Ammon's horn (tissue), 1 donor: ENCODE results near the gene MAP3K4.
"Not testable (repeated sequence)": the region's sequence is repeated elsewhere in the genome, so short reads cannot be mapped to it uniquely, and the experiment has no call there.

ENCODE experiments used
- DNase-seq: peaks from one replicate; pipeline ENCODE4 v3.0.0-alpha.2; 2016; ENCODE audit warnings: low spot score

MAP3K4 gene

GRCh38 chr6:160967833-160968232 is 23.7 kb upstream of the MAP3K4 start:
- no peak for DNase-seq

- DNase-seq, result no peak
Measured at GRCh38 chr6:160971171-160971570, 20.4 kb upstream of the MAP3K4 start.

- no peak for DNase-seq
Measured at GRCh38 chr6:160972111-160972510, 19.5 kb upstream of the MAP3K4 start.

- DNase-seq, result not testable (repeated sequence)
Measured at GRCh38 chr6:160972594-160972993, 19.0 kb upstream of the MAP3K4 start.

- DNase-seq, result no peak
Measured at GRCh38 chr6:160973311-160974250, 18.0 kb upstream of the MAP3K4 start.

GRCh38 chr6:160974304-160974771 is 17.2 kb upstream of the MAP3K4 start:
- DNase-seq, result no peak

- no peak for DNase-seq
Measured at GRCh38 chr6:160975162-160975561, 16.4 kb upstream of the MAP3K4 start.

- not testable (repeated sequence) for DNase-seq
Measured at GRCh38 chr6:160975961-160976360, 15.6 kb upstream of the MAP3K4 start.

- DNase-seq, result no peak
Measured at GRCh38 chr6:160978141-160978901, 13.2 kb upstream of the MAP3K4 start.

GRCh38 chr6:160979061-160979708 is 12.4 kb upstream of the MAP3K4 start:
- no peak for DNase-seq

GRCh38 chr6:160983377-160983948 is 8.1 kb upstream of the MAP3K4 start:
- DNase-seq, result not testable (repeated sequence)

- DNase-seq, result peak; percentile 35
Measured at GRCh38 chr6:160986851-160987250, 4.7 kb upstream of the MAP3K4 start.

GRCh38 chr6:160987265-160987664 is 4.3 kb upstream of the MAP3K4 start:
- no peak for DNase-seq

GRCh38 chr6:160990847-160991405 is 643 bp upstream of the MAP3K4 start:
- DNase-seq, result no peak

GRCh38 chr6:160992061-160992979 is 751 bp downstream of the MAP3K4 start:
- DNase-seq, result peak; percentile 81

- DNase-seq, result no peak
Measured at GRCh38 chr6:160992980-160993314, 1.4 kb downstream of the MAP3K4 start.

- DNase-seq, result no peak
Measured at GRCh38 chr6:160995271-160995670, 3.7 kb downstream of the MAP3K4 start.

GRCh38 chr6:160996131-160996601 is 4.6 kb downstream of the MAP3K4 start:
- no peak for DNase-seq

GRCh38 chr6:160998217-160998616 is 6.6 kb downstream of the MAP3K4 start:
- no peak for DNase-seq

GRCh38 chr6:160998766-160999165 is 7.2 kb downstream of the MAP3K4 start:
- no peak for DNase-seq

- no peak for DNase-seq
Measured at GRCh38 chr6:160999516-160999915, 7.9 kb downstream of the MAP3K4 start.
